Motor neuron (in vitro differentiated cells): ENCODE results near the gene RPL22. TPM values are rescaled to one million over a fixed set of nuclear protein-coding genes. Genes with fewer than 3 reads are reported as not detected.

Experiments used
- ATAC-seq, 8 experiments: fragments of 200-7000 bp; cut with Tn5 transposase; replicated peaks in 6 of 8; 2 replicates each; pipeline ENCODE4 v1.8.0; 2021; ENCODE audit warnings: mild to moderate bottlenecking in 8 of 8, moderate library complexity in 8 of 8
- H3K27ac ChIP-seq, 2 donors: fragments of 250-450 bp; sonication (Bioruptor Pico); 2 replicates each; pipeline ENCODE4 v1.9.0; 2021; ENCODE audit warnings: antibody characterized with exemption in 2 of 2, mild to moderate bottlenecking in 2 of 2, moderate library complexity in 1 of 2
- H3K4me1 ChIP-seq, 2 donors: fragments of 250-450 bp; sonication (Bioruptor Pico); replicated peaks in 1 of 2; 2 replicates each; pipeline ENCODE4 v1.6.1; 2021; ENCODE audit warnings: antibody characterized with exemption in 2 of 2, mild to moderate bottlenecking in 2 of 2, moderate library complexity in 1 of 2
- H3K4me3 ChIP-seq, 5 donors: fragments of 250-450 bp; sonication (Bioruptor Pico); 2 replicates each; pipeline ENCODE4 v1.9.0; 2021; ENCODE audit warnings: antibody characterized with exemption in 5 of 5, mild to moderate bottlenecking in 5 of 5, moderate library complexity in 4 of 5
- WGBS, 10 experiments: fragments of 450-650 bp; shearing (Covaris generic); methylation state at CpG; one replicate each; pipeline ENCODE4 v1.0.0; 2022; 5-methylcytosine and 5-hydroxymethylcytosine counted together
- in situ Hi-C, 9 experiments: fragments of 400-800 bp; cut with MboI; loops; one replicate each; pipeline ENCODE4 v1.15.0; 2021; ENCODE audit warnings: low sequenced_read_pairs in 9 of 9, low pct_unique_long_range_greater_than_20kb in 2 of 9; ENCODE audit not compliant: unreplicated experiment in 9 of 9
- total RNA-seq, 8 experiments: library from RNA; unstranded; fragments of 300-600 nt; gene quantifications; 2 replicates each; pipeline versions ENCODE4 v1.2.3 to v1.2.4, GENCODE V29; 2022

The RPL22 gene
- total RNA-seq, result 100 to 1,000 TPM; 340 to 786 (median 466) TPM

DNA sequence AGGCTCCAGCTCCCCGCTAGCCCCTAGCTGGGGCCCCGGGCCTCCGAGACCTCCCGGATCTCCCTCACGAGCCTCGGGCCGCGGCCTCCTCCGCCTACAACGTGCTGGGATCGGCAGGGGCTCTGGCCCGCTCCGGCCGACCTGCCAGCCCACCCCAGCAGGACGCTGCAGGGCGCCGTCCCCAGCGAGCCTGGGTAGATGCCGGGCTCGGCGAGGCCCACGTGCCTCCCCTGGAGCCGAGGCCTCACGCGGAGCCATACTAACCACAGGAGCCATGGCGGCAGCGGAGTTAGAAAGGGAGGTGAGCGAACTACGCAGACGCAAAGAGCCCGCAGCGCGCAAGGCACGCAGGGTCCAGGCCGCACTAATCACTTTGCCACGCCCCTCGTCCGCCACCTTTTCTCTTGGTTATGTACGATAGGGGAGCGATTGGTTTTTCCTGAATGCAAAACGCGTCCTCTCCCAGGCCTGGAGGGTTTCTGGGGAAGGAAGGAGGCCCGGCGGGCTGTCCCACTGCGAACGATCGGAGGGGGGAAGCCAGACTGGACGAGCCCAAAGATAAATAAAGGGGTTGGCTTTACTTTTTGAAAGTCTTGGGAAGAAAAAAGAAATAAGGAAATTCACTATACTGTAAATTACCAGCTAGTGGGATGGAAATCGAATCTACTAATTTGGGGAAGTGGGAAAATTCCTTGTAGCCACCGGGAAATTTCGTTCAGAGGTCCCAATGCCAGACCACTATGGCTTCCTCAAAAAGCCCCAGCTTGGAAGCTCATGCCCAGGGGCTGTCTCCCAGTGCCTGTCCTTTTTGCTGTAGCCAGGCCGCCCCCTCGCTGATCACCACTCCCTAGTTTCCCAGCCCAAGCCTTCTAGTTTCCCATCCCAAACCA, at the start of gene RPL22:
TSS of gene RPL22 (minus strand) at position 298 of the 890 bp plus-strand sequence. CDS start at position 276, 22 bp downstream.
- Histone ChIP-seq H3K4me3 (peak within 1 kb of the TSS; percentile 71 to 98 (median 89)), H3K4me1 (peaks cover 17 to 19% of the 10 kb centered on the region in 2 donors), H3K27ac (peak within 1 kb of the TSS; percentile 67 to 90)
- ATAC-seq, result peak; percentile 91 to 98 (median 97)
- in situ Hi-C loops, result loop anchor here in 3 of 9 experiments (25.0 kb wide), 1 partner anchor 137 kb away; no protein-coding TSS in a partner anchor
- 0 to 2% (median 1%) methylated on average over 2 to 40 of the region's 53 CpGs; no CpG with 5 or more reads in 3 of the 10 experiments for WGBS, 10 experiments

DNA sequence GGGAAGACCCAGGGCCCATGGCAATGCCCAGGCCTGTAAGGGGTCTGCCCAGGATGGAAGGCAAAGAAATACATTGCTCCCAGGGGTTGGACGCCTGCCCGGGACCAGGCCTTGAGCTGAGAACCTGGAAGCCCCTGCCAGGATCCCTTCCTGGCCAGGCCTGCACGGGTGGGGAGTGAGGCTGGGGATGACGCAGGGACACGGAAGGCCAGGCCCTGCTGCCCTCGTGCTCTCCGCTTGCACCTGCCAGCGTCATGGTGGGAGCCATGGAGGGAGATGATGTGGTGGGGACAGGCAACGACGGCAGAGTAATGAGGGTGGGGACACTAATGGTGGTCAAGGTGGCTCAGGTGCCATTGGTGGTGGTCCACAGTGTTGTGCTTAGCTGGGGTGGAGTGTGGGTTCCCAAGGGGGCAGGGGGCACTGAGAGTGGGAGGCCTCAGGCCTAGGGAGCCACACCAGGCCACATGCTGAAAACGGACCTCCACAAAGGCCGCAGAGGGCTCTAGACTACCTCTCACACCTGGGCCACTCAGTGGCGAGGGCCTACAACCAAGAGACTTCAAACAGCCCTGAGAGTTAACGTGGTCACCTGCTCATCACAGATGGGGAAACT, 48.9 kb upstream of the RPL22 start:
- H3K4me1 ChIP-seq, result peaks cover 26 to 33% of the 10 kb centered on the region in 2 donors
- WGBS, 10 experiments, result 44 to 100% (median 93%) methylated on average over 1 to 7 of the region's 14 CpGs; no CpG with 5 or more reads in 4 of the 10 experiments
- no peak overlapping the region for H3K27ac ChIP-seq
- no peak overlapping the region for H3K4me3 ChIP-seq
- in situ Hi-C loops, result loop anchor here in 5 of 9 experiments (10.0 to 25.0 kb wide), 5 partner anchors 89 to 239 kb away; partner anchors contain the start of gene PLEKHG5 (in 1 of the 5)
- ATAC-seq, result no peak

DNA sequence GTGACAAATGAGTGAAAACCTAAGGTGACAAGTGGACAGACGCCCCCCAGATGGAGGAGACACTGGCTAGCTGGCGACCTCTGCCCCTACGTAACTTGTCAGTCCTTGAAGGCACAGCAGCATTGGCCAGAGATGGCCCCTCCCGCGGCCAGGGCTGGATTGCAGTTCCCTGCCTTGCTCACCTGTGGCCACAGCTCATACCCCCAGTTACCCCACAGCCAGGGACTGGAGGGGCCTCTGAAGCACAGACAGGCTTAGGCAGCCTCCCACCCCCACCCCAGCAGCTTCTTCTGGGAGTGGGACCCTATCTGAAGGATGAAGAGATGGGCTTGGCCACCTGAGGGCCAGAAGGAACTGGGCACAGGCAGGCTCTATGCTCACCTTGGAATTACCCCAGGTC, 48.3 kb upstream of the RPL22 start:
- in situ Hi-C loops, result loop anchor here in 5 of 9 experiments (10.0 to 25.0 kb wide), 5 partner anchors 90 to 240 kb away; partner anchors contain the start of gene PLEKHG5 (in 1 of the 5)
- ATAC-seq, result no peak
- peaks cover 31 to 37% of the 10 kb centered on the region in 2 donors for H3K4me1 ChIP-seq
- H3K27ac ChIP-seq, result no peak overlapping the region
- H3K4me3 ChIP-seq, result no peak overlapping the region
- WGBS, 10 experiments, result 39 to 81% (median 63%) methylated on average over 2 to 5 of the region's 5 CpGs; no CpG with 5 or more reads in 5 of the 10 experiments

DNA sequence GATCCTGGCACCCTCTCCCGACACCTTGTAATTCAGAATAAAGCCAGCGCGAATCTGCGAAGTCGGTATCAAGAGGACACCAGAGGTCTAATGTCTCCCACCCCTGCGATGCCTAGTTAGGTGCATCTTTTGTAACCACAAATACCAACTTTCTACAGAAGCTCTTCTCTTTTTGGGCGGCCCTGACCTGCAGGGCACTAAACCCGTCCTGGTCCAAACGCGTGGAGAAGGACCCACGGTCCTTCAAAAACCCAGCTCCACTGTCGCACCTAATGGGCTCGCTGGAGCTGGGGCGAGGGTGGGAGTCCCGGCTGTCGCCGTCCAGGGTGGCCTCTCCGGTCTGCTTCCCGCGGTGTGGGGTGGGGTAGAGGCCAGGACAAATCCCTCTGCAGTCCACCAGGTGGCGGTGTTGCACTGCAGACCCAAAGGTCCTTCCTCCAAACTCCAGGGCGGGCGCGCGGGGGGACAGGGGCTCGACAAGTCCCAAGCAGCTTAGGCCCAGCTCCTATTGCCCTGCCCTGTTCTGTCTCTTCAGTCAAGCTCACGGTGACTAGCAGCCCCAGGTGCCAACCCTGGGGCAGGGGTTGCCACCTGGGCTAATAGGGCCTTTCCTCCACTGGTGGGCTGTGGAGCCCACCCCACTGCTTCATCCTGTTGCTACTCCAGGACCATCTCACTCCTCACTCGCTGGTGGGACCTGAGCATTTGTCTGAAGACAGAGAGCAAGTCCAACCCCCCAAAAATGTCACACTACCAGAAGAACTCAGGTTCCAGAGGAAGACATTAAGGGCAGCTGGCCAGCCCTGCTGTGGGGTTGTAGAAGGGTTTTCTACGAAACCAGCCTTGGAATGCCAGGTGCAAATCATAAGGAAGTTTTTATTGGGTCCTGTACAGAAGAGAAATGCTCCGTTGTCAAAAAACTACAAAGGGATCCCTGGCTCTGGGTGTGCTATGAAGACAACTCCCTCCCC, 47.4 kb upstream of the RPL22 start:
- H3K4me3 ChIP-seq, result peak overlapping the region in 4 of 5 donors; percentile 1 to 46 (median 33)
- in situ Hi-C loops, result loop anchor here in 5 of 9 experiments (10.0 to 25.0 kb wide), 5 partner anchors 91 to 241 kb away; partner anchors contain the start of gene PLEKHG5 (in 1 of the 5)
- ATAC-seq, result peak; percentile 14 to 54 (median 41)

DNA sequence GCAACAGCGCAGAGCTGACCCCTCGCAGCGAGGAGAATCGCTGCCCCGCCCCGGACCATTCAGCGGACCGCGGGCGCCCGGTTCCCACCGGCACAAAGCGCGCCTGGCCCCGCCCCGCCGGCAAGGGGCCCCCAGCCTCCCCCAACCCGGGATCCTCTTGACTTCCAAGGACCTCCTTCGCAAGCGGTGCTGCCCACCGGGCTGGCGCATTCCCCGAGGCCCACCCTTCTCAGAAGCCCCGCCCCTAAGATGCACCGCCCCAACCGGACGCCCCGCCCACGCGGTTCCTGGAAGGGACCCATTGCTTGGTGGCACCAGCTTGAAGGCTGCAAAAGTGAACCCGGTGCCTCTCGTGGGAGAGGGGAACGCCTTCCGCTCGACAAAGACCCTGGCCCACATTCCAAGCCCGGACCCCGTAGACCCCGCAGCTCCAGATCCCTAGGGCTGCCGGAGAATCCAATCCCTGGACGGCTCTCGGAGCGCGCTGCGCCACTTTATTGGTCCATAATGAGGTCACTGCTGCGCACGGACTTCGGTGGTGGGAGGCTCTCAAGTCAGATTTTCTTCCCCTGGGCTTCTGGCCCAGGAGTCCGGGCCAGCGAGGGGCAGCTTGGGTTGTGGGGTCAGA, 46.6 kb upstream of the RPL22 start:
- peaks cover 48 to 53% of the 10 kb centered on the region in 2 donors for H3K4me1 ChIP-seq
- peak in 6 of 8 experiments; percentile 9 to 61 (median 56) for ATAC-seq
- WGBS, 10 experiments, result 0 to 15% (median 4%) methylated on average over 1 to 22 of the region's 49 CpGs; no CpG with 5 or more reads in 5 of the 10 experiments
- H3K27ac ChIP-seq, result peak overlapping the region; percentile 6 to 75
- peak overlapping the region; percentile 32 to 46 (median 38) for H3K4me3 ChIP-seq
- in situ Hi-C loops, result loop anchor here in 5 of 9 experiments (10.0 to 25.0 kb wide), 5 partner anchors 91 to 241 kb away; partner anchors contain the start of gene PLEKHG5 (in 1 of the 5)

More for the DNA sequence above, 47.4 kb upstream of the RPL22 start:
- Histone ChIP-seq H3K4me1 (peaks cover 40 to 46% of the 10 kb centered on the region in 2 donors), H3K27ac (no peak overlapping the region)
- 0 to 42% (median 5%) methylated on average over 2 to 13 of the region's 30 CpGs; no CpG with 5 or more reads in 3 of the 10 experiments for WGBS, 10 experiments

DNA sequence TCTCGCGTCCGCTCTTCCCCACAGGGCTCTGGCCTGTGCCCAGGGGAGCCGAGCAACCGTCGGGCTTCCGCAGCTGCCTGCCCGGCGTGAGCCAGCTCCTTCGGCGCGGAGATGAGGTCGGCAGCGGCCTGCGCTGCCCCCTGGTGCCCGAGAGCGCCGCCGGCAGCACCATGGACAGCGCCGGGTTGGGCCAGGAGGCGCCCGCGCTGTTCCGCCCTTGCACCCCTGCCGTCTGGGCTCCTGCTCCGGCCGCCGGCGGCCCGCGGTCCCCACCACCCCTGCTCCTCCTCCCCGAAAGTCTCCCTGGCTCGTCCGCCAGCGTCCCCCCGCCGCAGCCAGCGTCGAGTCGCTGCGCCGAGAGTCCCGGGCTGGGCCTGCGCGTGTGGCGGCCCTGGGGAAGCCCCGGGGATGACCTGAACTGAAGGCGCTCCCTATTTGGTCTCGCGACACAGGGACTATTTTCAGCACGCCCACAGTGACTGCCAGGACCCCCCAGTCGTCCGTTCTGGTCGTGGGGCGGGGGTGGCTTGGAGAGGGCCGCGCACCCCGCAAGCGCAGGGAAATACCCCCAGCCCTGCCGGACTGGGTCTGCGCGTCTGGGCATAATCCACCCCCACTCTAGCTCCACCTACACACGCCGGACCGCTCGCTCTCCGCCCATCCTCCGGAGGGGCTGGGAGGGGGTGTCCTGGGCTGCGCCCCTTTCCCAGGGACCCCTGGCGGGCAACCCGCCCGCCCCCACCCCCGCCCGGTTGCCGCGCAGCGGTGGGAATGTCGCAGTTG, 45.9 kb upstream of the RPL22 start:
- peak; percentile 23 to 63 (median 56) for ATAC-seq
- in situ Hi-C loops, result loop anchor here in 5 of 9 experiments (10.0 to 25.0 kb wide), 5 partner anchors 92 to 242 kb away; partner anchors contain the start of gene PLEKHG5 (in 1 of the 5)
- Histone ChIP-seq H3K4me1 (peaks cover 54 to 60% of the 10 kb centered on the region in 2 donors), H3K4me3 (peak overlapping the region; percentile 32 to 46 (median 38)), H3K27ac (peak overlapping the region; percentile 6 to 75)
- WGBS, 10 experiments, result no CpG with 5 or more reads among the region's 79 CpGs

DNA sequence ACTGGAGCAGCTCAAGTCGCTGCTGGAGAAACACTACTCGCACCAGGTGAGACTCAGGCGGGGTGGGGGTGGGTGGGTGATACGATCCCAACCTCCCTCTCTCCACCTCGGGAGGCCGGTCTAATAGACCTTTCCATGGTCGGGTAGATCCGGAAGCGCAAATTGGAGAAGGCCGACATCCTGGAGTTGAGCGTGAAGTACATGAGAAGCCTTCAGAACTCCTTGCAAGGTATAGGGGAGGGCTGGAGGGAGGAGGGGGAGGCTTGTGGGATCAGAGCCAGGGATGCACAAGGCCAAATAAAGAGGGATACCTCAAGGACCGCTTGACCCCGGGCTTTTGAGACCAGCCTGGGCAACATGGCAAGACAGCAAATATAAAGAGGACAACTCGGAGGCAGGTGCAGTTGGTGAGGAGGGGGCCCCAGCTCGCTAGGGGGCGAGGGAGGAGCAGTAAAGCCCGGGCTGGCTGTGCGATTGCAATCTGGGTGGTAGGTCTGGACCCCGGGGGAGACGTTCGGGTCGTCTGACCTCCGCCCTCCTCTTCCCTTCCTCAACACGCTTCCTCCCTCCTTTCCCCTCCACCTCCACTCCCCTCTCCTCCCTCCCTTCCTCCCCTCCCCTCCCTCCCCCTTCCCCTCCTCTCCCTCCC, 45.1 kb upstream of the RPL22 start:
- in situ Hi-C loops, result loop anchor here in 5 of 9 experiments (10.0 to 25.0 kb wide), 5 partner anchors 93 to 243 kb away; partner anchors contain the start of gene PLEKHG5 (in 1 of the 5)
- no peak for ATAC-seq
- Histone ChIP-seq H3K27ac (no peak overlapping the region), H3K4me3 (peak overlapping the region in 2 of 5 donors; percentile 32 to 46), H3K4me1 (peaks cover 55 to 60% of the 10 kb centered on the region in 2 donors)
- 5 to 13% methylated on average over 3 to 11 of the region's 24 CpGs; no CpG with 5 or more reads in 8 of the 10 experiments for WGBS, 10 experiments

DNA sequence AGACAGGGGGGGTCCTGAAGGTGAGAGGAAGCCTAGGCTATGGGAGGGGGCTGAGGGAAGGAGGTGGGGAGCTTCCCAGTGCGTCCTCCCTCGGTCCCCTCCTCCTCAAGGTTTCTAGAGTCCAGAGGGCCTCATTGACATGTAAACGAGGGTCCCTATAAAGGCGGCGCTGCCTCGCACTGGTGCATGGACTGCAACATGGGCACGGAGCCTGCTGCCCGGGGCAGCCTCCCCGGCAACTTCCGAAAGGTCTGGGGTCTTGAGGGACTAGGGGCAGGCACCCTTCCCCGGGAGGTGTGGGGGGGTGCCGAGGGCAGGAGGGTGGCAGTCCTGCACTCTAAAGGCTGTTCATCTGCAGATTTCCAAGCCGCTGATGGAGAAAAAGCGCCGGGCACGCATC, 44.6 kb upstream of the RPL22 start, which contains the start of gene HES3:
TSS of gene HES3 (plus strand) at position 187 of the 400 bp plus-strand sequence. CDS start at position 374, 187 bp downstream.
- Histone ChIP-seq H3K4me3 (peak within 1 kb of the TSS in 4 of 5 donors; percentile 32 to 46 (median 42)), H3K4me1 (peaks cover 56 to 60% of the 10 kb centered on the region in 2 donors), H3K27ac (peak within 1 kb of the TSS in 1 of 2 donors; percentile 75)
- 0% methylated on average over 1 of the region's 16 CpGs; no CpG with 5 or more reads in 9 of the 10 experiments for WGBS, 10 experiments
- no peak for ATAC-seq
- in situ Hi-C loops, result loop anchor here in 5 of 9 experiments (10.0 to 25.0 kb wide), 5 partner anchors 93 to 243 kb away; partner anchors contain the start of gene PLEKHG5 (in 1 of the 5)

DNA sequence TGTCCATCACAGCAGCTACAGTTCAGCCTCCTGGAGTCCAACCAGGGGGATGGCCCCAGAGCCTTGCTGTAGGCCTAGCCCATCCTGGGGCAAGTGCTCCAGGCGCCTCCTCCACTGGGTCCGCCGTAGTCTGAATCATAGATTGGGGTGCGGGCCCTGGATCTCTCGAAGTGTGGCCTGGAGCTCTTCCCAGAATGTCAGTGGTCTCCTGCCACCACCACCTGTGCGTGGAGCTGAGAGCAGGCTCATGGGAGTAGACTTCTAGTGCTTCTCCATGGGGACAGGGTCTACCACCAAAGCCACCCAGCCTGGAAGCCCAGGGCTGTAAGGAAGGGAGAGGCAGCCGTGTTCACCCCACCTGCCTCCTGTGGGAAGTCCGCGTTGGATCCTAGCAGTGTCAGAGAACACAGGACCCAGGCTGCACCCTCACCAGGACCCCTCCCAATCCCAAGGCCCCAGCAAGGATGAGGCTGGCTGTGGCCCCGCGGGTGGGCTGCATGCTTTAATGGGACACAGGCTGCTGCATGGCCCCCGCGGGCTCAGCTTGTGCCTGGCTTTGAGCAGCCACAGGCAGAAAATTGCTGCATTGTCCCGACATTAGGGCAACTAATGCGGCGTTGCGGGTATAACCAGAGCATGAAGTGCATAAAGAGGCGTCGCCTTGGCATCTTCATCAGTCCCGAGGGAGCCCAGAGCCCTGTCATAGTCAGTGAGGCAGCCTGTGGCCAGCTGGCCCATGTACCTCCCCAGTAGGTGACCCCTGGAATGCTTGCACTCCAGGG, 43.8 kb upstream of the RPL22 start:
- no peak overlapping the region for H3K4me3 ChIP-seq
- H3K4me1 ChIP-seq, result peaks cover 61 to 64% of the 10 kb centered on the region in 2 donors
- no peak for ATAC-seq
- 15 to 100% (median 60%) methylated on average over 1 to 13 of the region's 20 CpGs; no CpG with 5 or more reads in 3 of the 10 experiments for WGBS, 10 experiments
- H3K27ac ChIP-seq, result no peak overlapping the region
- in situ Hi-C loops, result loop anchor here in 5 of 9 experiments (10.0 to 25.0 kb wide), 5 partner anchors 94 to 244 kb away; partner anchors contain the start of gene PLEKHG5 (in 1 of the 5)
